Measurements from ENCODE around the gene CTNNA2.

DNA sequence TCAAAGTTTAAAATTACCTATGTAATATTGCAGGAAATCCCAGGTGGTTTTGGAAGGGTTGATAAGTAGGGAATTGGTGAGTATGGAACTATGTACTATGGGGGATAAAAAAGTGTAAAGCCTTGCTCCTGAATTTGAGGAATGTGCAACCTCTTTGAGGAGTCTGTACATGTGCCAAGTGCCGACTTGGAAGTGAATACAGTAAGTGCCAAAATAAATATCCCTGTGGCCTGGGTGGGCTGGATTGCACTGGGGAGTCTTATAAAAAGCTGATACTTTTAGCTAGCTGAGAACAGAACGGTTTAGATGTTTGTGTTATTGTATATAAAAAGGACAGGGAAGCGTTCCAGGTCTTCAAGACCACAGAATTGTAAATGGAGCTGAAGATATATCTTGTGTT is 1108.8 kb downstream of the CTNNA2 start:
- TF ChIP-seq, protein P1, sequence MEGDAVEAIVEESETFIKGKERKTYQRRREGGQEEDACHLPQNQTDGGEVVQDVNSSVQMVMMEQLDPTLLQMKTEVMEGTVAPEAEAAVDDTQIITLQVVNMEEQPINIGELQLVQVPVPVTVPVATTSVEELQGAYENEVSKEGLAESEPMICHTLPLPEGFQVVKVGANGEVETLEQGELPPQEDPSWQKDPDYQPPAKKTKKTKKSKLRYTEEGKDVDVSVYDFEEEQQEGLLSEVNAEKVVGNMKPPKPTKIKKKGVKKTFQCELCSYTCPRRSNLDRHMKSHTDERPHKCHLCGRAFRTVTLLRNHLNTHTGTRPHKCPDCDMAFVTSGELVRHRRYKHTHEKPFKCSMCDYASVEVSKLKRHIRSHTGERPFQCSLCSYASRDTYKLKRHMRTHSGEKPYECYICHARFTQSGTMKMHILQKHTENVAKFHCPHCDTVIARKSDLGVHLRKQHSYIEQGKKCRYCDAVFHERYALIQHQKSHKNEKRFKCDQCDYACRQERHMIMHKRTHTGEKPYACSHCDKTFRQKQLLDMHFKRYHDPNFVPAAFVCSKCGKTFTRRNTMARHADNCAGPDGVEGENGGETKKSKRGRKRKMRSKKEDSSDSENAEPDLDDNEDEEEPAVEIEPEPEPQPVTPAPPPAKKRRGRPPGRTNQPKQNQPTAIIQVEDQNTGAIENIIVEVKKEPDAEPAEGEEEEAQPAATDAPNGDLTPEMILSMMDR (IDR thresholded peaks at IDR 0.05): no peak
- no peak for TF ChIP-seq IRF3 (IDR thresholded peaks at IDR 0.05; ENCODE audit: low read depth, low read length)
- TF ChIP-seq SIN3A (IDR thresholded peaks at IDR 0.05; ENCODE audit: borderline replicate concordance, low read depth, low read length): no peak
- TF ChIP-seq TEAD4 (IDR thresholded peaks at IDR 0.05; ENCODE audit: borderline replicate concordance, insufficient read depth): no peak
- TF ChIP-seq, protein P2, sequence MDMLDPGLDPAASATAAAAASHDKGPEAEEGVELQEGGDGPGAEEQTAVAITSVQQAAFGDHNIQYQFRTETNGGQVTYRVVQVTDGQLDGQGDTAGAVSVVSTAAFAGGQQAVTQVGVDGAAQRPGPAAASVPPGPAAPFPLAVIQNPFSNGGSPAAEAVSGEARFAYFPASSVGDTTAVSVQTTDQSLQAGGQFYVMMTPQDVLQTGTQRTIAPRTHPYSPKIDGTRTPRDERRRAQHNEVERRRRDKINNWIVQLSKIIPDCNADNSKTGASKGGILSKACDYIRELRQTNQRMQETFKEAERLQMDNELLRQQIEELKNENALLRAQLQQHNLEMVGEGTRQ (IDR thresholded peaks at IDR 0.05; ENCODE audit: borderline replicate concordance, low read depth, low read length): no peak
- no peak for TF ChIP-seq EP300 (IDR thresholded peaks at IDR 0.05; ENCODE audit: borderline replicate concordance in 1 of 2, low read depth in 1 of 2, low read length in 1 of 2)
- no peak for TF ChIP-seq CHD2 (IDR thresholded peaks at IDR 0.05; ENCODE audit: low read length, partially characterized antibody)
- no peak for TF ChIP-seq REST (IDR thresholded peaks at IDR 0.05; ENCODE audit: low read depth, low read length)
- TF ChIP-seq POLR2AphosphoS5 (IDR thresholded peaks at IDR 0.05; ENCODE audit: low read depth, low read length): no peak
- TF ChIP-seq EZH2phosphoT487 (IDR thresholded peaks at IDR 0.05; ENCODE audit: borderline replicate concordance, low read depth): no peak
- no peak for TF ChIP-seq PBX3 (IDR thresholded peaks at IDR 0.05)
- TF ChIP-seq JUND (IDR thresholded peaks at IDR 0.05): no peak
- no peak for TF ChIP-seq MEF2A (IDR thresholded peaks at IDR 0.05; ENCODE audit: borderline replicate concordance, low read depth)

Measured in SK-N-SH (cell line).